ENCODE results near the gene TMEM119.

DNA sequence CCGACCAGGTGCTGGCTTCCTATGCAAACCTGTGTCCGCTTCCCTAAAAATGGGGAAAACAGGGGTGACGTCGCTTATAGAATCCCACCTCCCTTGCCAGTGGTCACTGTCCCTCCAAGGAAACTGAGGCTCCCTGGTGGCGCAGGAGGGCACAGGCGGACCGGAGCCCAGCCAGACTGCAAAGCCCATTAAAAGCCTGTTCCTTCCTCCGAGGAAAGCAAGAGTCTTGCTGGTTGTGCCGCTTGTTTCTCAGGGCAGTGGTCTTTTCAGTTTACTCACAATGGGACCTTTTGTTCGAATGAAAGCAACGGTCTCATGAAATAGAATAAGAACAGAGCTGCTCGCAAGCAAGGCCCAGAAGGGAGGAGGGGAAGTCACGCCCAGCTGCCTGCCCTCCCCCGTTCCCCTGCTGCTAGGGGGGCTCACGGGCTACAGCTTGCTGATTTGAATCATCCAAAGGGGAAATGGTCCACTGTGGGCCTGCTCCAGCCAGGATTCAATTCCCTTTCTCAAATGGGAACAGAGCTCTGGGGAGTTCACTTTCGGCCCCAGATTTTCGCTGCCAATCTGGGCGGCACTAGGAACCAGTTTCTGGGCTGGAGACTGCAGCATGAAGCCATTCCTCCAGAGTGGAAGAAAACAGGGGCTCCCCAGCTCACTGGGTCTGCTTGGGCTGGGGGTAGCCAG lies 40.4 kb upstream of the TMEM119 start:
- TF ChIP-seq POLR2A (IDR thresholded peaks at IDR 0.05), result no peak
- TF ChIP-seq, protein P1, sequence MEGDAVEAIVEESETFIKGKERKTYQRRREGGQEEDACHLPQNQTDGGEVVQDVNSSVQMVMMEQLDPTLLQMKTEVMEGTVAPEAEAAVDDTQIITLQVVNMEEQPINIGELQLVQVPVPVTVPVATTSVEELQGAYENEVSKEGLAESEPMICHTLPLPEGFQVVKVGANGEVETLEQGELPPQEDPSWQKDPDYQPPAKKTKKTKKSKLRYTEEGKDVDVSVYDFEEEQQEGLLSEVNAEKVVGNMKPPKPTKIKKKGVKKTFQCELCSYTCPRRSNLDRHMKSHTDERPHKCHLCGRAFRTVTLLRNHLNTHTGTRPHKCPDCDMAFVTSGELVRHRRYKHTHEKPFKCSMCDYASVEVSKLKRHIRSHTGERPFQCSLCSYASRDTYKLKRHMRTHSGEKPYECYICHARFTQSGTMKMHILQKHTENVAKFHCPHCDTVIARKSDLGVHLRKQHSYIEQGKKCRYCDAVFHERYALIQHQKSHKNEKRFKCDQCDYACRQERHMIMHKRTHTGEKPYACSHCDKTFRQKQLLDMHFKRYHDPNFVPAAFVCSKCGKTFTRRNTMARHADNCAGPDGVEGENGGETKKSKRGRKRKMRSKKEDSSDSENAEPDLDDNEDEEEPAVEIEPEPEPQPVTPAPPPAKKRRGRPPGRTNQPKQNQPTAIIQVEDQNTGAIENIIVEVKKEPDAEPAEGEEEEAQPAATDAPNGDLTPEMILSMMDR (IDR thresholded peaks at IDR 0.05), result no peak
